NAMALWA (cell line): ENCODE measurements around the gene UQCR11.

ENCODE experiments used
- DNase-seq: peaks from one replicate; pipeline ENCODE4 v3.0.0-alpha.2; 2015; ENCODE audit warnings: low spot score

UQCR11 gene

GRCh38 chr19:1567116-1567847, 38.0 kb downstream of the UQCR11 start:
- DNase-seq: no peak

GRCh38 chr19:1566392-1567115, 38.7 kb downstream of the UQCR11 start:
- no peak for DNase-seq

GRCh38 chr19:1563251-1563650, 42.0 kb downstream of the UQCR11 start:
- DNase-seq: no peak

- no peak for DNase-seq
Measured at GRCh38 chr19:1561236-1561842, 43.9 kb downstream of the UQCR11 start.

- no peak for DNase-seq
Measured at GRCh38 chr19:1560286-1560882, 44.9 kb downstream of the UQCR11 start.

GRCh38 chr19:1558552-1558951, 46.7 kb downstream of the UQCR11 start:
- DNase-seq: no peak

GRCh38 chr19:1556390-1557070, 48.7 kb downstream of the UQCR11 start:
- DNase-seq: no peak

GRCh38 chr19:1555487-1556389, 49.5 kb downstream of the UQCR11 start:
- DNase-seq: no peak

- DNase-seq: no peak
Measured at GRCh38 chr19:1554968-1555367, 50.3 kb downstream of the UQCR11 start.

GRCh38 chr19:1553415-1553814, 51.8 kb downstream of the UQCR11 start:
- no peak for DNase-seq

GRCh38 chr19:1551068-1552040, 53.9 kb downstream of the UQCR11 start:
- DNase-seq: no peak

- no peak for DNase-seq
Measured at GRCh38 chr19:1549332-1549945, 55.8 kb downstream of the UQCR11 start.
